HEK293 (cell line): Measurements from ENCODE around the gene KCNQ1.

ENCODE experiments used
- CTCF ChIA-PET: fragments of 350-600 bp; formaldehyde crosslinking; extraction: SDS; loops from one replicate; lab custom pipeline; 2021; ENCODE audit warnings: antibody characterized with exemption; lab: Yijun Ruan, JAX
- POLR2A ChIA-PET: fragments of 300-600 bp; formaldehyde crosslinking; extraction: SDS; loops from one replicate; lab custom pipeline; 2020; ENCODE audit warnings: antibody characterized with exemption, inconsistent platforms; lab: Yijun Ruan, JAX
- H3K27ac ChIP-seq: fragments of 200-500 bp; sonication (Bioruptor generic); 2 replicates; pipeline ENCODE4 v1.5.1; 2014; ENCODE audit warnings: low read depth, low read length, control low read depth, inconsistent platforms; ENCODE audit errors: extremely low read depth
- H3K36me3 ChIP-seq, 2 experiments: fragments of 200-500 bp in 1 of 2; sonication (Bioruptor generic) in 1 of 2; 1 replicate in 1 of 2; 2 replicates in 1 of 2; pipeline ENCODE4 v1.5.1; 2014 to 2017; ENCODE audit warnings: inconsistent platforms in 2 of 2, low read length in 2 of 2; ENCODE audit not compliant: control insufficient read depth in 2 of 2, insufficient read depth in 1 of 2
- H3K4me1 ChIP-seq: fragments of 200-500 bp; sonication (Bioruptor generic); 2 replicates; pipeline ENCODE4 v1.5.1; 2014; ENCODE audit warnings: mild to moderate bottlenecking, low read length, inconsistent platforms; ENCODE audit not compliant: control insufficient read depth, insufficient read depth
- H3K4me3 ChIP-seq: 2 replicates; pipeline ENCODE4 v1.5.1; 2011; ENCODE audit warnings: low read depth, mild to moderate bottlenecking, control low read depth, low read length, moderate library complexity
- H3K9me3 ChIP-seq: fragments of 200-500 bp; sonication (Bioruptor generic); 2 replicates; pipeline ENCODE4 v1.5.1; 2014; ENCODE audit warnings: low read depth, low read length, inconsistent platforms; ENCODE audit not compliant: control insufficient read depth, insufficient read depth
- BCL11A ChIP-seq: fragments of 450-650 bp; formaldehyde crosslinking; IDR thresholded peaks from 2 replicates; pipeline ENCODE4 v1.5.1; 2016; ENCODE audit warnings: low read depth, missing biosample characterization, missing genetic modification characterization
- GLI4 ChIP-seq: fragments of 450-650 bp; formaldehyde crosslinking; IDR thresholded peaks from 2 replicates; pipeline ENCODE4 v1.5.1; 2016; ENCODE audit warnings: missing biosample characterization, missing genetic modification characterization
- GLIS2 ChIP-seq: fragments of 450-650 bp; formaldehyde crosslinking; IDR thresholded peaks from 2 replicates; pipeline ENCODE4 v1.5.1; 2016; ENCODE audit warnings: missing biosample characterization, missing genetic modification characterization
- MYNN ChIP-seq: fragments of 450-650 bp; formaldehyde crosslinking; IDR thresholded peaks from 2 replicates; pipeline ENCODE4 v1.5.1; 2016; ENCODE audit warnings: missing biosample characterization, missing genetic modification characterization, borderline replicate concordance
- ZNF335 ChIP-seq: fragments of 450-650 bp; formaldehyde crosslinking; conservative IDR thresholded peaks from 2 replicates; pipeline ENCODE4 v1.5.1; 2016; ENCODE audit warnings: missing biosample characterization, missing genetic modification characterization
- ZNF350 ChIP-seq: fragments of 450-650 bp; formaldehyde crosslinking; IDR thresholded peaks from 2 replicates; pipeline ENCODE4 v1.5.0; 2017; ENCODE audit warnings: missing biosample characterization, mild to moderate bottlenecking, missing genetic modification characterization
- ZNF585B ChIP-seq: fragments of 450-650 bp; formaldehyde crosslinking; IDR thresholded peaks from 2 replicates; pipeline ENCODE4 v1.5.1; 2016; ENCODE audit warnings: missing biosample characterization, missing genetic modification characterization
- ZNF600 ChIP-seq: fragments of 450-650 bp; formaldehyde crosslinking; IDR thresholded peaks from 2 replicates; pipeline ENCODE4 v1.5.1; 2016; ENCODE audit warnings: missing biosample characterization, missing genetic modification characterization
- ZNF843 ChIP-seq: fragments of 450-650 bp; formaldehyde crosslinking; IDR thresholded peaks from 2 replicates; pipeline ENCODE4 v1.5.1; 2016; ENCODE audit warnings: missing biosample characterization, missing genetic modification characterization
- ZSCAN16 ChIP-seq: fragments of 450-650 bp; formaldehyde crosslinking; IDR thresholded peaks from 2 replicates; pipeline ENCODE4 v1.5.1; 2016; ENCODE audit warnings: missing biosample characterization, missing genetic modification characterization
- TF ChIP-seq, protein P1 (sequence below): fragments of 450-650 bp; formaldehyde crosslinking; IDR thresholded peaks from 2 replicates; pipeline ENCODE4 v1.5.1; 2016; ENCODE audit warnings: missing biosample characterization, missing genetic modification characterization
- TF ChIP-seq, protein P2 (sequence below): fragments of 450-650 bp; formaldehyde crosslinking; IDR thresholded peaks from 2 replicates; pipeline ENCODE4 v1.5.1; 2016; ENCODE audit warnings: missing biosample characterization, missing genetic modification characterization
- TF ChIP-seq, protein P3 (sequence below): sonication (generic); formaldehyde crosslinking; IDR thresholded peaks from 2 replicates; pipeline ENCODE4 v1.8.1; 2022; ENCODE audit warnings: mild to moderate bottlenecking, moderate library complexity, missing genetic modification reagents

KCNQ1 gene

DNA sequence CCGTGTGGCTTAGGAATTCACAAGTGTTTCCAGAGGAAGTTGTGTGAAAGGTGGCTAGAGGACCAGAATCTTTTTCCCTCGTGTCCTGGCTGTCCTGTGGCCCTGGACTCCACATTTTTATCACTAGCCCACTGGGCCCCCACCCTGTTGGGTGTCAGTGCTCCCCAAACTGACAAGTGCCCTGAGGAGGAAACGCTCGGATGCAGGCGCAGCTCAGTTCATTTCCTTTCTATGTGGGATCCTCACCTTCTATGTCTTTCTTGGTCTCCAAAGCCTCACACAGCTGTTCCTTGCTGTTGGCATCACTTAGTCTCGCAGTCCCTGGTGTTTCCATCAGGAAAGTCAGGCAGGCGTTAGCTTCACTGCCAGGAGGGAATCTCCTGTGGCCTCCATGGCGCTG lies 323.0 kb downstream of the KCNQ1 start:
- no peaks in the 10 kb centered on the region for H3K36me3 ChIP-seq
- CTCF ChIA-PET: interaction anchor here (0.6 kb wide), 1 partner anchor 125 kb away, joined by 3 read pairs; no protein-coding TSS in a partner anchor
- no peak overlapping the region for H3K27ac ChIP-seq
- no peak for TF ChIP-seq ZNF350 (tag by site-specific recombination)
- TF ChIP-seq MYNN: no peak
- no peak for TF ChIP-seq ZNF843 (tag by site-specific recombination)
- no peak for TF ChIP-seq GLI4
- H3K4me3 ChIP-seq: no peak overlapping the region
- POLR2A ChIA-PET: no interaction called here
- H3K4me1 ChIP-seq: no peaks in the 10 kb centered on the region
- no peaks in the 10 kb centered on the region for H3K9me3 ChIP-seq

DNA sequence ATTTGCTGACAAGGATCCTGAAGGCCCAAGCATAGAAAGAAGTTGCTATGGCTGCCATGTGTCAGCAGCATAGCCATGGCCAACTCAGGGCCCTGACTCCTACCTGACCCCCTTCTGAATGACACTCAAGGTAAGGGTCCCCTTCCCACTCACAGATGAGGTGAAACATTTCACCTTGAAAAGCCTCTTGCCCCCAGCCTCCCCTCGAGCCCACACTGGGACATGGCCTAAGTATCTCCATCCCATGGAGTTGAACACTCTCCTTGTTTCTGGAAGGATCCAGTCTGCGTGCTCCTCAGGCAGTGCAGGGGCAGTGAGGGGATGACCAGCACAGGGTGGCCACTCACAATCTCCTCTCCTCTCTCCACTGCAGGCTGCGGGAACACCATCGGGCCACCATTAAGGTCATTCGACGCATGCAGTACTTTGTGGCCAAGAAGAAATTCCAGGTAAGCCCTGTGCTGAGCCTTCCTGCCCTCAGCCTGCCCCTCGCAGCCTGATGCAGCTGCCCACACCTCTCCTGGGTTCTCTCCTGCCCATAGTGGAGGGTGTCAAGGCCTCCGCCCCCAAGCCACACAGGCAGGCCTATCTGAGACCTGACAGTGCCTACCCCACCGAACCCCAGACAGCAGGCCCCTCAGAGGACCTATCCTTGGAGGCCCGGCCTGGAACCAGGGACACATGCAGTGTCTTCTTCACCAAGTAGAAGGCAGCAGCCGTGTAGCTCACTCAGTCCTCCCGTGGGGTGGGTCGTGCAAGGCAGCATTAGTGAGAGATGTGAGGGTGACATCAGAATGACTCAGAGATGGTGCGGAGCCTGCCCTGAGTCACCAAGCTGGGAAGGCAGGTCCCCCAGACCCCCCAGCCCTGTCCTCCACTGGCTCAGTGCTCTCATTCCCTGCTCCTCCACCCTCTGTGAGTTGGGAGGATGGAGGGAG lies 323.9 kb downstream of the KCNQ1 start:
- ChIA-PET POLR2A (no interaction called here), CTCF (interaction anchor here (0.6 kb wide), 1 partner anchor 124 kb away, joined by 3 read pairs; no protein-coding TSS in a partner anchor)
- TF ChIP-seq, protein P1, sequence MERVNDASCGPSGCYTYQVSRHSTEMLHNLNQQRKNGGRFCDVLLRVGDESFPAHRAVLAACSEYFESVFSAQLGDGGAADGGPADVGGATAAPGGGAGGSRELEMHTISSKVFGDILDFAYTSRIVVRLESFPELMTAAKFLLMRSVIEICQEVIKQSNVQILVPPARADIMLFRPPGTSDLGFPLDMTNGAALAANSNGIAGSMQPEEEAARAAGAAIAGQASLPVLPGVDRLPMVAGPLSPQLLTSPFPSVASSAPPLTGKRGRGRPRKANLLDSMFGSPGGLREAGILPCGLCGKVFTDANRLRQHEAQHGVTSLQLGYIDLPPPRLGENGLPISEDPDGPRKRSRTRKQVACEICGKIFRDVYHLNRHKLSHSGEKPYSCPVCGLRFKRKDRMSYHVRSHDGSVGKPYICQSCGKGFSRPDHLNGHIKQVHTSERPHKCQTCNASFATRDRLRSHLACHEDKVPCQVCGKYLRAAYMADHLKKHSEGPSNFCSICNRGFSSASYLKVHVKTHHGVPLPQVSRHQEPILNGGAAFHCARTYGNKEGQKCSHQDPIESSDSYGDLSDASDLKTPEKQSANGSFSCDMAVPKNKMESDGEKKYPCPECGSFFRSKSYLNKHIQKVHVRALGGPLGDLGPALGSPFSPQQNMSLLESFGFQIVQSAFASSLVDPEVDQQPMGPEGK (tag by site-specific recombination): peak; percentile 57
- TF ChIP-seq ZNF585B (peak; percentile 48), ZNF600 (tag by site-specific recombination) (0 out of 2 replicates have a peak, but pooled peaks have one; percentile 22), GLIS2 (tag by site-specific recombination) (peak; percentile 27; the same call in 1 of the 2 replicates), GLI4 (no peak), ZSCAN16 (tag by site-specific recombination) (no peak)
- TF ChIP-seq, protein P2, sequence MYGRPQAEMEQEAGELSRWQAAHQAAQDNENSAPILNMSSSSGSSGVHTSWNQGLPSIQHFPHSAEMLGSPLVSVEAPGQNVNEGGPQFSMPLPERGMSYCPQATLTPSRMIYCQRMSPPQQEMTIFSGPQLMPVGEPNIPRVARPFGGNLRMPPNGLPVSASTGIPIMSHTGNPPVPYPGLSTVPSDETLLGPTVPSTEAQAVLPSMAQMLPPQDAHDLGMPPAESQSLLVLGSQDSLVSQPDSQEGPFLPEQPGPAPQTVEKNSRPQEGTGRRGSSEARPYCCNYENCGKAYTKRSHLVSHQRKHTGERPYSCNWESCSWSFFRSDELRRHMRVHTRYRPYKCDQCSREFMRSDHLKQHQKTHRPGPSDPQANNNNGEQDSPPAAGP (tag by site-specific recombination): peak; percentile 63; the same call in 1 of the 2 replicates
- no peaks in the 10 kb centered on the region for H3K4me1 ChIP-seq
- H3K27ac ChIP-seq: no peak overlapping the region
- H3K36me3 ChIP-seq: no peaks in the 10 kb centered on the region
- H3K4me3 ChIP-seq: no peak overlapping the region
- H3K9me3 ChIP-seq: no peaks in the 10 kb centered on the region

DNA sequence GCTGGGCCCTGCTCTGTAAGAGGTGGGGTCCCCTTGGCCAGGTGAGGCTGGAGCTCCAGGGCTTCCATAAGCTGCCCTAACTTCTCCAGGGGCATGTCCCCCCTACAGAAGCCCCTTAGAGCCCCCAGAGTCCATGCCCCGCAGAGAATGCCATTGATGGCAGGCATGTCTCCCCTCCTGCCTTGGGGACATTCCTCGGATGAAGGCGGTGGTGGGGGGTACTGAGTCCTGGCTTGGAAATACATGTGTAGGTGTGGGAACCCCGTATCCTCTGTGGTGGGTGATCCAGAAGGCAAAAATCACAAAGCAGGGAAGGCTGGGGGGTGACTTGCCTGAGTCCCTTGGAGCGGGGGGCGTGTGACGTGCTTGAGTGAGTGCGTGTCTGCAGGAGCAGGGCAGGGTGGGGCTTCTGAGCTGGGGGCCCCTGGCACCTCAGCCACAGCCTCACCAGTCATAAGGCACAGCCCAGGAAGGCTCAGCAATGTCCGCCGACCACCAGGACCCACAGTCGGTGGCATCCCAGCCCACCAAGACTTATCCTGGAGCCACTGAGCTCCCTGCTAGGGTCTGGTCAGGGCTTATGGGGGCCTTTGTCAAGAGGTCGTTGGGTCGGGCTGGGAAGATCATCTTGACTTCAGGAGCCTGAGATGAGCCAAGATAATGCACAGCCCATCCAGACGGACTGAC lies 324.7 kb downstream of the KCNQ1 start:
- ChIA-PET CTCF (no interaction called here), POLR2A (no interaction called here)

More for the DNA sequence above, 324.7 kb downstream of the KCNQ1 start:
- no peak for TF ChIP-seq BCL11A (tag by site-specific recombination)
- TF ChIP-seq, protein P3, sequence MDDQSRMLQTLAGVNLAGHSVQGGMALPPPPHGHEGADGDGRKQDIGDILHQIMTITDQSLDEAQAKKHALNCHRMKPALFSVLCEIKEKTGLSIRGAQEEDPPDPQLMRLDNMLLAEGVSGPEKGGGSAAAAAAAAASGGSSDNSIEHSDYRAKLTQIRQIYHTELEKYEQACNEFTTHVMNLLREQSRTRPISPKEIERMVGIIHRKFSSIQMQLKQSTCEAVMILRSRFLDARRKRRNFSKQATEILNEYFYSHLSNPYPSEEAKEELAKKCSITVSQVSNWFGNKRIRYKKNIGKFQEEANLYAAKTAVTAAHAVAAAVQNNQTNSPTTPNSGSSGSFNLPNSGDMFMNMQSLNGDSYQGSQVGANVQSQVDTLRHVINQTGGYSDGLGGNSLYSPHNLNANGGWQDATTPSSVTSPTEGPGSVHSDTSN: 0 out of 2 replicates have a peak, but pooled peaks have one; percentile 8
- TF ChIP-seq ZNF335 (tag by site-specific recombination): no peak
- H3K4me1 ChIP-seq: no peaks in the 10 kb centered on the region
- H3K36me3 ChIP-seq: no peaks in the 10 kb centered on the region
- no peak overlapping the region for H3K4me3 ChIP-seq
- no peak overlapping the region for H3K27ac ChIP-seq
- H3K9me3 ChIP-seq: no peaks in the 10 kb centered on the region
